NCI-H146 treated with DMSO at 0.1 percent for 48 hours (cell line): ENCODE results near the gene GRIN3B.

Experiments used
- DNase-seq: peaks from one replicate; lab custom pipeline; 2025; ENCODE audit not compliant: unreplicated experiment; lab: John Stamatoyannopoulos, UW

The GRIN3B gene

DNA sequence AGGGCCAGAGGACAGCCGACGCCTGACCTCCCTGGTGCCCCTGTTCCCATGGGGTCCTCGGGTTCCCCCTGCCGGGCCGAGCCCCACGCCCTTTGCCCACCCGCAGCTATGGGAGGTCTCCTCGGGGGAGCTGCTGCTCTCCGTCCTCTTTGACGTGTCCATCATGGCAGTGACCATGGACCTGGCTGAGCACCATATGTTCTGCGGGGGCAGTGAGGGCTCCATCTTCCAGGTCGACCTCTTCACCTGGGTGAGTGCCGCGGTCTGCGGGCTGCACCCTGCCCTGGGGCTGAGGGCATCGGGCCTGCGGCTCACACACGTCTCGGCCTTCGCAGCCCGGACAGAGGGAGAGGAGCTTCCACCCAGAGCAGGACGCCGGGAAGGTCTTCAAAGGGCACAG is 9.5 kb upstream of the GRIN3B start:
- no peak for DNase-seq

DNA sequence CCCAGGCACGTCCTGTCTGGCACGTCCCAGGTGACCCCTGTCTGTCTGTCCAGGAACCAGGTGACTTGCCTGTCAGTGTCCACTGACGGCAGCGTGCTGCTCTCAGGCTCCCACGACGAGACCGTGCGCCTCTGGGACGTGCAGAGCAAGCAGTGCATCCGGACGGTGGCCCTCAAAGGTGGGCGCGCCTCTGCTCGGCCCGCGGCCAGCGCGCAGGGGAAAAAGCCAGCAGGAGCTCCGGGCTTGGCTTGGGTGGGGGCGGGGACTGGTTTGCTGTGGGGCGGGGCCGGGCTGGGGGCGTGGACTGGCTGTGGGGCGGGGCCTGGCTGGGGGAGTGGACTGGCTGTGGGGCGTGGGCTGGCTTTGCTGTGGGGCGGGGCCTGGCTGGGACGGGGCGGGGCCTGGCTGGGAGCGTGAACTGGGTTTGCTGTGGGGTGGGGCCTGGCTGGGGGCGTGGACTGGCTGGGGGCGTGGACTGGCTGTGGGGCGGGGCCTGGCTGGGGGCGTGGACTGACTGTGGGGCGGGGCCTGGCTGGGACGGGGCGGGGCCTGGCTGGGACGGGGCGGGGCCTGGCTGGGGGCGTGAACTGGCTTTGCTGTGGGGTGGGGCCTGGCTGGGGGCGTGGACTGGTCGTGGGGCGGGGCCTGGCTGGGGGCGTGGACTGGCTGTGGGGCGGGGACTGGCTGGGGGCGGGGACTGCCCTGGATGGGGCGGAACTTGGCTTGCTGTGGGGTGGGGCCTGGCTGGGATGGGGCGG is 8.9 kb upstream of the GRIN3B start:
- no peak for DNase-seq

DNA sequence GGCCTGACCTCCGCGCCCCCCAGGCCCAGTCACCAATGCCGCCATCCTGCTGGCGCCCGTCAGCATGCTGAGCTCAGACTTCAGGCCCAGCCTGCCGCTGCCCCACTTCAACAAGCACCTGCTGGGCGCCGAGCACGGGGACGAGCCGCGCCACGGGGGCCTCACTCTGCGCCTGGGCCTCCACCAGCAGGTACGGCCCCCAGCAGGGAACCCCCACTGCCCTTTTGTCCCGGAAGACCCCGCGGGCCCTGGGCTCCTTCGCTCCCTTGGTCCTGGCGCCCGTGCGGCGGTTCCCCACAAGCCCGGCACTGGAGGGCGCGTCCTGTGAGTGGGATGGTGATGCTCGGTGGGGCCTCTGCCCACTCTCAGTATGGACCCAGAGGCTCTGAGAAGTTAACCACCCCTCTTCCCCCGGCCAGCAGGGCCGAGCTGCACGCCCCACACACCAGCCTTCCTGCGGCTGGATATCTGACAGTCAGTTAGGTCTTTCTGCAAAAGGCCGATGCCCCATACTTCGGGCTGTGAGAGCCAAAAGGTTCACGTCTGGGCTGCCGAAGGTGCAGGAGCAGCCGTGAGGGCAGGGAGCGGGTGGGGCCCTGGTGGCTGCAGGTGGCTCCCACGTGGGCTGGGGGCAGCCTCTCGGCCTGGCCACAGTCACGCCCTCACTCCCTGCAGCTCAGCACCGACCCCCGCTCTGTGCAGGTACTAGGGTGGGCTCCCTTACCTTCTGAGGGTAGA is 8.1 kb upstream of the GRIN3B start:
- no peak for DNase-seq

DNA sequence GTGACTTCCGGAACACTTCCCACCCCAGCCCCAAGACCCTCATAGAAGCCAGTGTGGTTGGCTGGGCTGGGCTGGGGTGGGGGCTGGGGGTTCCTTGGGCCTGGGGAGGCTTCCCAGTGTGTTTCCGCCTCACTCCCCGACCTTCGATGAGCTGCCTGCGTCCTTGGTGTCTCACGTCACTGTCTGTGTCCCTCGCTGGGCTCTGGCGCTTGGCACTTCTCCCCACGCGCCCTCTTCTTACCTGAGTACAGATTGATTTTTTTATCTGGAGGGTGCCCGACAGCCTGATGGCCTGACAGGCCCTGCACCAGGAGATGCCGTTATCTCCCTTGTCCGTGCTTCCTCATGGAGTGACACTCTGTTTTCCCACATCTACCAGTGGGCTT is 7.6 kb upstream of the GRIN3B start:
- no peak for DNase-seq

DNA sequence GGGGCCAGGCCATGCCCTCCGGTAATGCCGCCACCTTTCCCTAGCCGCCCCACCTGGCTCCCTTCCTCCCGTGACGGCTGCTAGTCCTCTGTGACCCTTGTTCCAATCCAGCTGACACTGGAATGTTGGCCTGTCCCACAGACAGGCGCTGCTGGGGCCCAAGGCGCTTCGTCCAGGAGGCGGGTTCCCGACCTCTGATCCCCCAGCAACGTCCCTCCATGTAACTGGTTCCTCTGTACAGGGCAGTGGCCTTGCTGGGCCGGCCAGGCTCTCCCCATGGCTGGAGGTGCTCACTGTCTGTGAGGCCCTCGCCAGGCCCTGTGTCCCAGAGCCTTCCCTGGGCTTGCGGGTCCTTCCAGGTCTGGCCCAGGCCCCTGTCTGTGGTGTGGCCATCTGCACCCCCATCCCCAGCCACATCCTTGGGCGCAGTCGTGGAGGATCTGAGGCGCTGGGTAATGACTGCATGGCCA is 6.8 kb upstream of the GRIN3B start:
- DNase-seq: no peak

DNA sequence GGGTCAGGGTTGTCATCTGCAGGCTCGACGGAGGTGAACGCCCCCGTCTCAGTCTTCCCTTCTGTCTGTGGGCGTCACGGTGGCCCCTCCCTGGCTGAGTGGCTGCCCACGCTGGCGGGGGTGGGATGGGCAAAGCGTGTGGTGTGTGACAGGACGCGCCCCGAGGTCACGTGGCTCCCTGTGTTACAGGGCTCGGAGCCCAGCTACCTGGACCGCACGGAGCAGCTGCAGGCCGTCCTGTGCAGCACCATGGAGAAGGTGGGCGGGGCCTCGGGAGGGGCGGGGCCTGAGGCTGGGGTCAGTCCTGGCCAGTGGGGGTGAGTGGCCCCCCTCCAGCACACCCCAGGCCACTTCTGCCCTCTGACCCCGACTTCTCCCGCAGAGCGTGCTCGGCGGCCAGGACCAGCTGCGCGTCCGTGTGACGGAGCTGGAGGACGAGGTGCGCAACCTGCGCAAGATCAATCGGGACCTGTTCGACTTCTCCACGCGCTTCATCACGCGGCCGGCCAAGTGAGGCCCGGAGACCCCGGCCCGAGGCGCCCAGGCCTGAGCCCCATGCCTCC is 6.3 kb upstream of the GRIN3B start:
- DNase-seq: no peak

DNA sequence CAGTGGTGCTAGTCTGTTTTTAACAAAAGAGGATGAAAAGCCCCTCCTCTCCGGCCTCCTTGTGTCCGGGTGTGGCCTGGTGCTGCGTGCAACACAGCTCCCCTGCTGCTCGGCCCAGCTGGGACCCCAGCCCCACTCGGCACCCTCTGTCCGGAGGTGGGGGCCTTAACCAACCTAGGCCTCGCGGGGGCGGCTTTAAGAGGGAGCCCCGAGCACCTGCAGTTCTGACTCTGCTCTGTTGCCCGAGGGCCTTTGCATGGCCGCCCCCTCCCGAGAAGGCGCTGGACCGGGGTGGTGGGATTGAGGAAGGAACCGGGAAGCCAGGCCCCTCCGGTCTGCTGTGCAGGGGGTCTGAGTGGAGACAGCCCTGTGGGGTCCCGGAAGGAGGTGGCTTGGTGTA is 5.7 kb upstream of the GRIN3B start:
- no peak for DNase-seq

DNA sequence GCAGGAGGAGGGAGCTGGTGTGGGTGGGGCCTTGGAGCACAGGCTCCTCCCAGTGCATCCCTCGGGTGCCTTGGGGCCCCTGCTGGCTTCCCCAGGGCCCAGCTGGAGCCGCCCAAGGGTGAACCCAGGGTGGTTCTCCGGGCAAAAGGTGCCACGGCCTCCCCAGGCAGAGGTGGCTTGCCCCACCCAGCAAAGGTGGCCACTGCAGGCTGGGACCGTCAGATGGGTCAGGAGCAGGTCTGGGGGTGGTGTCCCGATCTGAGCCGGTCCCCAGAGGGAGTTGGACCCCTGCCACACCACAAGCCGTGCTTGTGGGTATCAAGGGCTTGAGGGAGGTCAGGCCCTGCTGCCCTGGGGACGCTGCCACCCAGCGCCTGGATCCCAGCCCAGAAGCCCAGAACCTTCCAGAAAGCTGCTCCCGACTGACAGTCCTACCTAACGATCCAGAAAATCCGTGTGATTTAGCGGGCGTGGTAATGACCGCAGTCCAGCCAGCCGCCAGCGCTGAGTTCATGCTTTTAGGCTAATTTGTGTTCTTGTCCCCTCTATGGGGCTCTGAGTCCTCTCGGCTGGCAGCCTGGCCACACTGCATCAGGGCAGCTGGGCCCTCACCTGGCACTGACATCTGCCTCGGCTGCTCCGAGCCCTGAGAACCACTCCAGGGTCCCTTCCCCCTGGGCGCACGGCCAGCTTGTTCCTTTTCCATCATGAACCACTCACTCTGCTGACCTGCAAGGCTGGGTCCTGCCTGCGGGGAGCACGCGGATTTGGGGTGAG is 5.0 kb upstream of the GRIN3B start:
- DNase-seq: no peak

DNA sequence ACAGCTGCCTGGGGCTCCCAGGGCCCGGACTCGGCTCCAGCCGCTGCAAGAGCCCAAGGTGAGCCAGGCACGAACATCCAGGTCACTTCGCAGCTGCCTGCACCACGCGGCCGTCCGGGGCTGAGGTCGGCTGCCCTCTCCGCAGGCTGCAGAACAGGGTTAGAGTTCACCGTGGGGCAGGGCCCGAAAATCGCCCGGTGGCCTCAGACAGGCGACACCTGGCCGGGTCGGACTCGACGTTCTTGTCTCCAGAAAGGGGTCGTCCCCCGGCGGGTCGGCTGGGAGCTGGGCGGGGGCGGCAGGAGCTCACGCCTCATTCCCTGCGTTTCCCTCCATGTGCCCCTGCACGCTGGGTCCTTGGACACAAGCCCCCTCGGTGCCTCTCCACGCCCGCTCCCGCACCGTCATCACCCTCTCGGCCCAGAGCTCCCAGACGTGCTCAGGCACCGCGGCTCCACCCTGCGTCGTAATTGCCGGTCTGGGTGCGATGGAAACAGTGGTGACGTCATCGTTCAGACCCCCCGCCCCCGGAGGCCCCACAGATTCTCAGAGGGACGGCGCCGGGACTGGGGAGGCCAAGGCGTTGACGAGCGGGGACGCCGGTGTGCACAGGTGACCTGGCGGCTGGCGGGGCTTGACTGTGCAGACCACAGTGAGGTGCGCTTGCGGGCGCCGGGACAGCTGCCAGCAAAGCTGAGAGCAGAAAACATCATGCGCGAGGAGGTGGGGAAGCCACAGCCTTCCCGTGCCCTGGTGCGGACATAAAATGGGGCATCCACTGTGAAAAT is 4.0 kb upstream of the GRIN3B start:
- no peak for DNase-seq

DNA sequence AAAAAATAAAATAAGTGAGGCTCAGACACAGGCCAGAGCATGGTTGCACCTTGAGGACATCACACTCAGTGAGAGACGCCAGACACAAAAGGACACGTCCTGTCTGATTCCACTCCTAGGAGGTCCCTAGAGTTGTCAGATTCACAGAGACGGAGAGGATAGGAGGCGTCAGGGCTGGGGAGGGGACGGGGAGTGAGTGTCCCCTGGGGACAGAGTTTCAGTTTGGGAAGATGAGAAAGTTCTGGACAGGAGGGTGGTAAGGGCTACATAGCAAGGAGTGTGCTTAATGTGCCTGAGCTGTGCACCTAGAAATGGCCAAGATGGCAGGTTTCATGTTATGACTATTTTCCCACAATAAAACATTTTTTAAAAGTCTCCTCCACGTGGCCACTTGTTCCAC is 2.2 kb upstream of the GRIN3B start:
- DNase-seq: no peak

DNA sequence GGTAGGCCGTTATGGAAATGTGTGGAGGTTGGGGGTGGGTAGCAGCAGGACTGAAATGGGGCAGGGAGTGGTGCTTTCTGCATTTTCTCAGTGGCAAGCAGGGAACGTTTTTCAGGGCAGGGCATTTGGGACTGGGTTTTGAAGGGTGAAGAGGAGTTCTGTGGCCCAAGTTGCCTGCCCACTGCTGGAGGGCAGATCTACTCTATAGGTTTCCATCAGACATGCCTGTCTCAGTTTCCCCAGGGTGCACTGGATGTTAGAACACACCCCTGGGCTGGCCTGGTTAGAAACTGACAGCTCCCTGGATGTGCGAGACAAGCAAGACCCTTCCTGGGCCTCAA is 870 bp upstream of the GRIN3B start:
- no peak for DNase-seq

DNA sequence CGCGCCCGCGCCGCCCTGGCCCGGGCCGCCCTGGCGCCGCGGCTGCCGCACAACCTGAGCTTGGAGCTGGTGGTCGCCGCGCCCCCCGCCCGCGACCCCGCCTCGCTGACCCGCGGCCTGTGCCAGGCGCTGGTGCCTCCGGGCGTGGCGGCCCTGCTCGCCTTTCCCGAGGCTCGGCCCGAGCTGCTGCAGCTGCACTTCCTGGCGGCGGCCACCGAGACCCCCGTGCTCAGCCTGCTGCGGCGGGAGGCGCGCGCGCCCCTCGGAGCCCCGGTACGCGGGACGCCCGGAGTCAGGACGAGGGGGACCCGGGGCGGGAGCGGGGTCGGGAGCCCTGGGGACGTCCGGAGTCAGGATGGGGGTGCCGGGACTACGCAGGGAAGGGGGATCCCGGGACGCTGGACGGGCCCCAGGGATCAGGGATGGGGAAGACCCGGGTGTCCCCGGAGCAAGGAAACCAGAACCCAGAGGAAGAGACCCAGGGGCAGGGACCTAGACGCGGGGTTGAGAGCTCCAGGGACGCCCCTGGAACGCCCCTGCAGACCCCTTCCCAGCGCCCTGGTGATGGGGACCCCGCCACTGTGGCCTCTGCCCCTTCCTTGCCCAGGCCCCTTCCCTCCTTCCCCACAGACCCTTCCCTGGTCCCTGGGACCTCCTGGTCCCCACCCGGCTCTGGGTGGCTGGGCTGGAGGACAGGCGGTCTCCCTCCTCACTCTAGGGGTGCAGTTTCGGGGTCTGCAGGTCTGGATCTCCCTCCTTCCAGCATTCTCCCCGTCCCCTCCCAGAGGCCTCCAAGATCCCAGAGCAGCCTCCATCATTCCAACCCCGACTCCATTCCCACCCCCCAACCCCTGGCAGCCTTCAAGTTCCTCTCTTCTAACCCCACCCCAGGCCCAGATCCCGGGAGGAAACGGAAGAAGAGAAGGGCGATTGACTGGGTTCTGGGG is 645 bp downstream of the GRIN3B start:
- DNase-seq: no peak

DNA sequence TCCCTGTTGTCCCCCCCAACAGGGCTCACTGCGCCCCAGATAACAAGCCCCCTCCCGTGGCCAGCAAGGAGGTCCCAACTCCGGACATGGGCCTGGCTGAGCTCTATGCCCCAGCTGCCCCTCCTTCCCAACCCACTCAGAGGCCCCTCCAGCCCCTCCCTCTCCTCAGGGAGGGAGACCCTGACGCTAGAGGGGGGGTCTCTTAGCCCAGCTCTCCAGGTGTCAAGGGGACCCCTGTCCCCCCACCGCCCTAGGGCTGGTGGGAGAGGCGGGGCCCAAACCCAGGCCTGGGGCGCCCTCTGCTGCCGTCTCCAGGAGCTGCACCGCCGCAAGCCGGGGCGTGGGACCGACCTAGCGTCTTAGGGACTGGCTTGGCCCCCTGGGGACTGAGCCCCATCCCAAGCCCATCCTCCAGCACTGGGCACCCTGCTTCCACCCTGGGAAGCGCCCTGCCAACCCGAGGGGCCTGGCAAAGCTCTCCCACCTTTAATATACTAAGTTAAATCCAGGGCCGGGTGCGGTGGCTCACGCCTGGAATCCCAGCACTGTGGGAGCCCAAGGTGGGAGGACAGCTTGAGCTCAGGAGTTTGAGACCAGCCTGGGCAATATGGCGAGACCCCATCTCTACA is 1.4 kb downstream of the GRIN3B start:
- no peak for DNase-seq

DNA sequence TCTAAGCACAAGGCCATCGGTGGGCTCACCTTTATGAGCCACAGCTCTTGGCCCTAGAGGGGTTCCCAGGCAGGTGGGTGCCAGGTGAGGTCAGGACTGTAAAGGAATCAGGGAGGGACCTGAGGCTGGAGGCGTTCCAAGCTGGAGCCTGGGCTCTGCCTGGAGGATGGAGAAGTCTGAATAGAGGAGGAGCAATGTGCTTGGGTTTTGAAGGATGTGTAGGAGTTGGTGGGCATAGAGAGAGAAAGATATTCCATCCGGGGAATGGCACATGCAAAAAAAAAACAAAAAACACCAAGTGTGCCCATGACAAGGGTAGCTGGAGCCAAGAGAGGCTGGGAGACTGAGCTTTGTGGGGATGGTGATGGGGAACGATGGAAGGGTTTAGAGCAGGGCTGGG is 2.4 kb downstream of the GRIN3B start:
- DNase-seq: no peak

DNA sequence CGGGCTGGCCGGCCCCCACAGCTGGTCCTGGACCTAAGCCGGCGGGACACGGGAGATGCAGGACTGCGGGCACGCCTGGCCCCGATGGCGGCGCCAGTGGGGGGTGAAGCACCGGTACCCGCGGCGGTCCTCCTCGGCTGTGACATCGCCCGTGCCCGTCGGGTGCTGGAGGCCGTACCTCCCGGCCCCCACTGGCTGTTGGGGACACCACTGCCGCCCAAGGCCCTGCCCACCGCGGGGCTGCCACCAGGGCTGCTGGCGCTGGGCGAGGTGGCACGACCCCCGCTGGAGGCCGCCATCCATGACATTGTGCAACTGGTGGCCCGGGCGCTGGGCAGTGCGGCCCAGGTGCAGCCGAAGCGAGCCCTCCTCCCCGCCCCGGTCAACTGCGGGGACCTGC is 3.1 kb downstream of the GRIN3B start:
- no peak for DNase-seq

DNA sequence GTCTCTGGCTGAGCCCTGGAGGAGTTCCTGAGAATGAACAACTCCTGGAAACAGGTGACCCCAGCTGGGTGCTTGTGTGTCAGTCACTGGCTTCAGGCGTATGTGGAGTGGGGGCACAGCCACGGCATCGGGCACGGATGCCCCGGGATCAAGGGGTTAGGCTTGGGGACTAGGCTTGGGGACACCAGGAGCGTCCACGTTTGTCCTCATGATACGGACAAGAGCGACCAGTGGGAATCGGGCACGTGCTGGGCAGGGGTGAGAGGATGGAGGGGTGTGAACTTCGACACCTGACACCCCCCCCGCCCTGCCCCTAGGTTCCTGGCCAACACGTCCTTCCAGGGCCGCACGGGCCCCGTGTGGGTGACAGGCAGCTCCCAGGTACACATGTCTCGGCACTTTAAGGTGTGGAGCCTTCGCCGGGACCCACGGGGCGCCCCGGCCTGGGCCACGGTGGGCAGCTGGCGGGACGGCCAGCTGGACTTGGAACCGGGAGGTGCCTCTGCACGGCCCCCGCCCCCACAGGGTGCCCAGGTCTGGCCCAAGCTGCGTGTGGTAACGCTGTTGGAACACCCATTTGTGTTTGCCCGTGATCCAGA is 4.1 kb downstream of the GRIN3B start:
- no peak for DNase-seq

DNA sequence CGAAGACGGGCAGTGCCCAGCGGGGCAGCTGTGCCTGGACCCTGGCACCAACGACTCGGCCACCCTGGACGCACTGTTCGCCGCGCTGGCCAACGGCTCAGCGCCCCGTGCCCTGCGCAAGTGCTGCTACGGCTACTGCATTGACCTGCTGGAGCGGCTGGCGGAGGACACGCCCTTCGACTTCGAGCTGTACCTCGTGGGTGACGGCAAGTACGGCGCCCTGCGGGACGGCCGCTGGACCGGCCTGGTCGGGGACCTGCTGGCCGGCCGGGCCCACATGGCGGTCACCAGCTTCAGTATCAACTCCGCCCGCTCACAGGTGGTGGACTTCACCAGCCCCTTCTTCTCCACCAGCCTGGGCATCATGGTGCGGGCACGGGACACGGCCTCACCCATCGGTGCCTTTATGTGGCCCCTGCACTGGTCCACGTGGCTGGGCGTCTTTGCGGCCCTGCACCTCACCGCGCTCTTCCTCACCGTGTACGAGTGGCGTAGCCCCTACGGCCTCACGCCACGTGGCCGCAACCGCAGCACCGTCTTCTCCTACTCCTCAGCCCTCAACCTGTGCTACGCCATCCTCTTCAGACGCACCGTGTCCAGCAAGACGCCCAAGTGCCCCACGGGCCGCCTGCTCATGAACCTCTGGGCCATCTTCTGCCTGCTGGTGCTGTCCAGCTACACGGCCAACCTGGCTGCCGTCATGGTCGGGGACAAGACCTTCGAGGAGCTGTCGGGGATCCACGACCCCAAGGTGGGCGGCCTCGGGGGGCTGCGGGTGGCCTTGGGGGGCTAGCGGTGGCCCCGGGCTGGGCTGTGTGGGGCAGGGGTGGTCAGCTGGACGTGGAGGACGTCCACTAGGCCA is 4.8 kb downstream of the GRIN3B start:
- DNase-seq: no peak
